OCI-LY1 (cell line): ENCODE measurements around the gene RNF150.

Source experiments
- H2AFZ ChIP-seq: fragments of 200-600 bp; sonication (generic), shearing (Covaris generic); 2 replicates; pipeline ENCODE4 v1.6.0; 2014; ENCODE audit warnings: antibody characterized with exemption, mild to moderate bottlenecking, low read length
- H3F3A ChIP-seq: fragments of 200-600 bp; sonication (generic), shearing (Covaris generic); 2 replicates; pipeline ENCODE4 v1.6.0; 2014; ENCODE audit warnings: mild to moderate bottlenecking, antibody characterized with exemption, low read length, moderate library complexity; ENCODE audit not compliant: insufficient read depth
- H3K27ac ChIP-seq: fragments of 200-600 bp; sonication (generic); 2 replicates; pipeline ENCODE4 v1.5.1; 2014; ENCODE audit warnings: low read length, mixed run types, mild to moderate bottlenecking, low read depth; ENCODE audit not compliant: poor library complexity, severe bottlenecking
- H3K27me3 ChIP-seq: fragments of 200-600 bp; sonication (generic); 2 replicates; pipeline ENCODE4 v1.6.0; 2014; ENCODE audit warnings: antibody characterized with exemption, mild to moderate bottlenecking, low read length, moderate library complexity; ENCODE audit not compliant: insufficient read depth
- H3K36me3 ChIP-seq: fragments of 200-600 bp; sonication (generic); 2 replicates; pipeline ENCODE4 v1.6.1; 2014; ENCODE audit warnings: mild to moderate bottlenecking, antibody characterized with exemption, low read length, moderate library complexity, mixed read lengths; ENCODE audit not compliant: insufficient read depth
- H3K4me1 ChIP-seq: fragments of 200-600 bp; sonication (generic); 2 replicates; pipeline ENCODE4 v1.5.1; 2014; ENCODE audit warnings: mild to moderate bottlenecking, low read length, moderate library complexity; ENCODE audit not compliant: insufficient read depth, severe bottlenecking
- H3K4me2 ChIP-seq: fragments of 200-600 bp; sonication (generic), shearing (Covaris generic); 2 replicates; pipeline ENCODE4 v1.6.1; 2014; ENCODE audit warnings: low read length
- H3K4me3 ChIP-seq: fragments of 200-600 bp; sonication (generic); 2 replicates; pipeline ENCODE4 v1.5.1; 2014; ENCODE audit warnings: low read length, low read depth, mild to moderate bottlenecking, mixed read lengths; ENCODE audit not compliant: poor library complexity, severe bottlenecking
- H3K79me2 ChIP-seq: fragments of 200-600 bp; shearing (Covaris generic); 2 replicates; pipeline ENCODE4 v1.6.1; 2016; ENCODE audit warnings: mixed run types, low read length, mixed read lengths; ENCODE audit not compliant: insufficient read depth
- H3K9ac ChIP-seq: fragments of 200-600 bp; sonication (generic), shearing (Covaris generic); 2 replicates; pipeline ENCODE4 v1.6.1; 2014; ENCODE audit warnings: mild to moderate bottlenecking, low read length, mixed read lengths
- H3K9me2 ChIP-seq: fragments of 200-600 bp; sonication (generic), shearing (Covaris generic); 2 replicates; pipeline ENCODE4 v1.6.1; 2014; ENCODE audit warnings: low read depth, mild to moderate bottlenecking, low read length, mixed read lengths
- H3K9me3 ChIP-seq: fragments of 200-600 bp; shearing (Covaris generic); 2 replicates; pipeline ENCODE4 v1.6.1; 2014; ENCODE audit warnings: low read length, mixed read lengths
- H4K20me1 ChIP-seq: fragments of 200-600 bp; sonication (generic), shearing (Covaris generic); 2 replicates; pipeline ENCODE4 v1.6.0; 2016; ENCODE audit warnings: mild to moderate bottlenecking, low read length; ENCODE audit not compliant: insufficient read depth
- EZH2 ChIP-seq: fragments of 200-600 bp; sonication (generic), shearing (Covaris generic); IDR thresholded peaks from 2 replicates; pipeline ENCODE4 v1.8.0; 2017; ENCODE audit warnings: borderline replicate concordance, mixed run types, mild to moderate bottlenecking, antibody characterized with exemption, low read length, moderate library complexity, mixed read lengths
- TF ChIP-seq, protein P1 (sequence below): fragments of 200-600 bp; sonication (generic), shearing (Covaris generic); IDR thresholded peaks from 2 replicates; pipeline ENCODE4 v1.5.1; 2017; ENCODE audit warnings: mild to moderate bottlenecking, antibody characterized with exemption, low read length, moderate library complexity, mixed read lengths

RNF150 gene

DNA sequence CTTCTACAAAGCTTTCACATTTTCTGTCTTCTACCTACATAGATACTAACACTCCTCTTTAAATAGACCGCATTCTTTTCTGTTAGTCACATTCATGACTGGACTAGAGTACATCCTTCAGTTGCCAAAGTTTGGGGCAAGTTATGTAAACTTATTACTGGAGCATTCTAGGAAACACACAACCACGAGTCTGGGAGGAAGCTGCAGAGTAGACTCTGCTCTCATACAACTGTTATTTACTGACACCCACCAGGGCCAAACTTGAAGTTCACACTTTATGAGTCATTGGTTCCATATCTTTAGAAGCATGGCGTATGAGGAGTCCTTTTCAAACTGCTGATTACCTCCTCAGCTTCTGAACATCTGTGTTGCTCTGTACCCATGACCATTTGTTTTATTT lies 87.0 kb downstream of the RNF150 start:
- Histone ChIP-seq H2AFZ (no peak overlapping the region), H3K36me3 (no peaks in the 10 kb centered on the region), H3K79me2 (no peaks in the 10 kb centered on the region), H3K4me3 (no peak overlapping the region), H3K27ac (no peak overlapping the region), H3K4me2 (no peak overlapping the region), H3K9me2 (no peaks in the 10 kb centered on the region), H4K20me1 (no peaks in the 10 kb centered on the region), H3F3A (no peaks in the 10 kb centered on the region), H3K4me1 (no peaks in the 10 kb centered on the region), H3K9ac (no peak overlapping the region), H3K9me3 (no peaks in the 10 kb centered on the region), H3K27me3 (no peaks in the 10 kb centered on the region)
- TF ChIP-seq, protein P1, sequence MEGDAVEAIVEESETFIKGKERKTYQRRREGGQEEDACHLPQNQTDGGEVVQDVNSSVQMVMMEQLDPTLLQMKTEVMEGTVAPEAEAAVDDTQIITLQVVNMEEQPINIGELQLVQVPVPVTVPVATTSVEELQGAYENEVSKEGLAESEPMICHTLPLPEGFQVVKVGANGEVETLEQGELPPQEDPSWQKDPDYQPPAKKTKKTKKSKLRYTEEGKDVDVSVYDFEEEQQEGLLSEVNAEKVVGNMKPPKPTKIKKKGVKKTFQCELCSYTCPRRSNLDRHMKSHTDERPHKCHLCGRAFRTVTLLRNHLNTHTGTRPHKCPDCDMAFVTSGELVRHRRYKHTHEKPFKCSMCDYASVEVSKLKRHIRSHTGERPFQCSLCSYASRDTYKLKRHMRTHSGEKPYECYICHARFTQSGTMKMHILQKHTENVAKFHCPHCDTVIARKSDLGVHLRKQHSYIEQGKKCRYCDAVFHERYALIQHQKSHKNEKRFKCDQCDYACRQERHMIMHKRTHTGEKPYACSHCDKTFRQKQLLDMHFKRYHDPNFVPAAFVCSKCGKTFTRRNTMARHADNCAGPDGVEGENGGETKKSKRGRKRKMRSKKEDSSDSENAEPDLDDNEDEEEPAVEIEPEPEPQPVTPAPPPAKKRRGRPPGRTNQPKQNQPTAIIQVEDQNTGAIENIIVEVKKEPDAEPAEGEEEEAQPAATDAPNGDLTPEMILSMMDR, result no peak
- no peak for TF ChIP-seq EZH2

DNA sequence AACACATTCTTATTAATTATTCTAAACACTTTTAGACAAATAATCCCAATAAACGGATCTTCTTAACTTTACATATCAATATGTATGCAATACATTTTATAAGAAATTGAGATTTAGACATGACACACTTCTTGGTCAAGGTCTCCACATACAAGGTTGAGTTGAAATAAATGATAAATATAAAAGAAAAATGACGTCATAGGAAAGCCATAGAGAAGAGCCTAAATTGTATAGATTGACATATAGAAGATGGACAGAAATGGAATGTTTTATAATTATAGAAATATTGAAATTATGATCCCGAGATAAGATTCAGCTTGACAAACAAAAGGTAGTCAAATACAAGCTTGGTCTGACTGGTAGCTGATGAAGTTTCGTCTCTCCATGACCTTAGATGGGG lies 87.4 kb downstream of the RNF150 start:
- H3K27ac ChIP-seq, result no peak overlapping the region
- no peak overlapping the region for H3K9ac ChIP-seq
- TF ChIP-seq EZH2, result no peak
- TF ChIP-seq, protein P1, result no peak
- no peak overlapping the region for H2AFZ ChIP-seq
- no peaks in the 10 kb centered on the region for H3K36me3 ChIP-seq
- no peaks in the 10 kb centered on the region for H3F3A ChIP-seq
- no peaks in the 10 kb centered on the region for H3K4me1 ChIP-seq
- no peaks in the 10 kb centered on the region for H3K27me3 ChIP-seq
- no peaks in the 10 kb centered on the region for H3K9me2 ChIP-seq
- no peaks in the 10 kb centered on the region for H4K20me1 ChIP-seq
- no peak overlapping the region for H3K4me2 ChIP-seq
- H3K4me3 ChIP-seq, result no peak overlapping the region
- H3K9me3 ChIP-seq, result no peaks in the 10 kb centered on the region
- H3K79me2 ChIP-seq, result no peaks in the 10 kb centered on the region

DNA sequence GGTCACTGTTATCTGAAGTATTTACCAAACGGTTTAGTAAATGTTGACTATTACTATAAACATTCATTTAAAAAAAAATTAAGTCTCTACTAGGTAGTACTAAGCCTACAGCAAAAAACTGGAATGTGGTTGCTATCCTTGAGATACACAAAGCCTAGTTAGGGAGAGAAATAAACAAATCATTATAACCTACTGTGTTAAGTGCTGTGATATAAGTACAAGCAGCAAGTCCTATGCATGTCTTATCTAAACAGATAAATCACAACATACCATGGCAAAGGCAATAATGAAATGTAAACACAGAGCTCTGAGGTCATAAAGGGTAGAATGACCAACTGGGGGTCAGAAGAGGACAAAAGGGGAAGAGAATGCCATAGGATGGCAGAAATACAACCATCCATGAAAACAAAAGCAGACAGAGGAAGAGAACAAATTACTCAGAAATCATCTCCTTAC lies 92.2 kb downstream of the RNF150 start:
- Histone ChIP-seq H3K4me3 (no peak overlapping the region), H3K9ac (no peak overlapping the region), H3K4me1 (no peaks in the 10 kb centered on the region), H3K79me2 (no peaks in the 10 kb centered on the region), H3K27me3 (no peaks in the 10 kb centered on the region), H4K20me1 (no peaks in the 10 kb centered on the region), H3K9me3 (no peaks in the 10 kb centered on the region), H2AFZ (no peak overlapping the region), H3K9me2 (no peaks in the 10 kb centered on the region), H3K27ac (no peak overlapping the region), H3F3A (no peaks in the 10 kb centered on the region), H3K4me2 (no peak overlapping the region), H3K36me3 (no peaks in the 10 kb centered on the region)
- TF ChIP-seq, protein P1, result no peak
- no peak for TF ChIP-seq EZH2
